IMR-90 (cell line): ENCODE measurements around the gene NES. TPM values are rescaled to one million over a fixed set of nuclear protein-coding genes. Genes with fewer than 3 reads are reported as not detected.

Experiments
- ATAC-seq: fragments of 200-7000 bp; cut with Tn5 transposase; 2 replicates; pipeline ENCODE4 v1.9.1; 2020; ENCODE audit warnings: low read depth, mild to moderate bottlenecking, moderate library complexity
- BruUV-seq: library from RNA; stranded (reverse); fragments of 400-500 nt; replicated peaks from 2 replicates; lab custom pipeline; 2021; lab: Mats Ljungman, UMichigan
- CTCF ChIA-PET: fragments of 300-600 bp; formaldehyde crosslinking; extraction: SDS; loops from one replicate; lab custom pipeline; 2021; ENCODE audit warnings: antibody characterized with exemption; lab: Yijun Ruan, JAX
- POLR2A ChIA-PET: fragments of 300-600 bp; sonication (Branson Sonifier 250); formaldehyde crosslinking; loops from one replicate; lab custom pipeline; 2022; ENCODE audit warnings: antibody characterized with exemption; ENCODE audit not compliant: unreplicated experiment; lab: Charles Lee
- DNase-seq: peaks from one replicate; pipeline ENCODE4 v3.0.0; 2013
- H2AFZ ChIP-seq: replicated peaks from 2 replicates; pipeline ENCODE3; 2013; ENCODE audit warnings: low read length, mild to moderate bottlenecking; ENCODE audit not compliant: poor library complexity
- H2AK5ac ChIP-seq: 2 replicates; pipeline ENCODE4 v1.6.1; 2013; ENCODE audit warnings: low read depth, low read length, inconsistent platforms
- H2AK9ac ChIP-seq: replicated peaks from 2 replicates; pipeline ENCODE3; 2013; ENCODE audit warnings: mild to moderate bottlenecking, low read depth, low read length, moderate library complexity; ENCODE audit not compliant: poor library complexity
- H2BK120ac ChIP-seq: 2 replicates; pipeline ENCODE4 v1.6.1; 2013; ENCODE audit warnings: low read depth, low read length, inconsistent platforms
- H2BK15ac ChIP-seq: 3 replicates; pipeline ENCODE4 v1.6.1; 2013; ENCODE audit warnings: low read depth, low read length, inconsistent platforms
- H2BK20ac ChIP-seq: 2 replicates; pipeline ENCODE4 v1.6.1; 2013; ENCODE audit warnings: low read depth, mild to moderate bottlenecking, inconsistent platforms, low read length, moderate library complexity
- H2BK5ac ChIP-seq: 2 replicates; pipeline ENCODE4 v1.6.1; 2013; ENCODE audit warnings: mild to moderate bottlenecking, low read depth, low read length, inconsistent platforms; ENCODE audit not compliant: poor library complexity, severe bottlenecking
- H3K14ac ChIP-seq: replicated peaks from 2 replicates; pipeline ENCODE4 v1.6.1; 2013; ENCODE audit warnings: low read depth, low read length, inconsistent platforms
- H3K18ac ChIP-seq: 2 replicates; pipeline ENCODE4 v1.6.1; 2013; ENCODE audit warnings: low read depth, low read length, control low read depth
- H3K23ac ChIP-seq: 2 replicates; pipeline ENCODE4 v1.6.1; 2013; ENCODE audit warnings: low read depth, low read length, inconsistent platforms
- H3K27ac ChIP-seq: 2 replicates; pipeline ENCODE4 v1.5.1; 2013; ENCODE audit warnings: mild to moderate bottlenecking, control low read depth, low read length; ENCODE audit not compliant: insufficient read depth
- H3K27me3 ChIP-seq: 2 replicates; pipeline ENCODE4 v1.6.1; 2013; ENCODE audit warnings: low read length; ENCODE audit not compliant: control insufficient read depth, insufficient read depth
- H3K36me3 ChIP-seq: 2 replicates; pipeline ENCODE4 v1.6.1; 2013; ENCODE audit warnings: low read length, mixed read lengths; ENCODE audit not compliant: control insufficient read depth, insufficient read depth
- H3K4ac ChIP-seq: 2 replicates; pipeline ENCODE4 v1.6.1; 2013; ENCODE audit warnings: low read depth, low read length, inconsistent platforms
- H3K4me1 ChIP-seq: 2 replicates; pipeline ENCODE4 v1.6.1; 2013; ENCODE audit warnings: low read length, mixed read lengths; ENCODE audit not compliant: control insufficient read depth, insufficient read depth
- H3K4me2 ChIP-seq: 2 replicates; pipeline ENCODE4 v1.6.1; 2013; ENCODE audit warnings: low read depth, mild to moderate bottlenecking, control low read depth, low read length, moderate library complexity
- H3K4me3 ChIP-seq: 2 replicates; pipeline ENCODE4 v1.5.1; 2013; ENCODE audit warnings: low read depth, mild to moderate bottlenecking, control low read depth, low read length, moderate library complexity; ENCODE audit not compliant: insufficient read depth
- H3K56ac ChIP-seq: 2 replicates; pipeline ENCODE4 v1.6.1; 2013; ENCODE audit warnings: low read length, inconsistent platforms; ENCODE audit not compliant: insufficient read depth; ENCODE audit errors: extremely low read depth
- H3K79me1 ChIP-seq, 2 experiments: 2 replicates each; pipeline ENCODE4 v1.6.1; 2013; ENCODE audit warnings: low read length in 2 of 2, inconsistent platforms in 1 of 2, low read depth in 1 of 2
- H3K9ac ChIP-seq: 2 replicates; pipeline ENCODE4 v1.6.1; 2013; ENCODE audit warnings: low read depth, low read length, control low read depth
- H3K9me1 ChIP-seq: 2 replicates; pipeline ENCODE4 v1.6.1; 2013; ENCODE audit warnings: low read length, inconsistent platforms; ENCODE audit not compliant: insufficient read depth
- H3K9me3 ChIP-seq: 2 replicates; pipeline ENCODE4 v1.6.1; 2013; ENCODE audit warnings: low read length; ENCODE audit not compliant: control insufficient read depth, insufficient read depth
- H4K20me1 ChIP-seq: 2 replicates; pipeline ENCODE4 v1.6.1; 2013; ENCODE audit warnings: low read length, inconsistent platforms; ENCODE audit not compliant: insufficient read depth
- H4K5ac ChIP-seq: 2 replicates; pipeline ENCODE4 v1.6.1; 2013; ENCODE audit warnings: mild to moderate bottlenecking, low read depth, low read length, control low read depth
- H4K8ac ChIP-seq, 2 experiments: 2 replicates each; pipeline ENCODE4 v1.6.1; 2013; ENCODE audit warnings: low read depth in 2 of 2, low read length in 2 of 2, control low read depth in 1 of 2, inconsistent platforms in 1 of 2
- H4K91ac ChIP-seq: 2 replicates; pipeline ENCODE4 v1.6.1; 2013; ENCODE audit warnings: low read depth, low read length, inconsistent platforms; ENCODE audit not compliant: insufficient read depth
- BHLHE40 ChIP-seq: fragments of 150-350 bp; IDR thresholded peaks from 2 replicates; pipeline ENCODE4 v1.6.1; 2016; ENCODE audit warnings: mild to moderate bottlenecking, low read depth, low read length
- CEBPB ChIP-seq: IDR thresholded peaks from 2 replicates; pipeline ENCODE4 v1.6.1; 2012; ENCODE audit warnings: low read depth, low read length, improper control_type of control experiment
- MAZ ChIP-seq: IDR thresholded peaks from 2 replicates; pipeline ENCODE4 v1.6.1; 2012; ENCODE audit warnings: low read depth, mild to moderate bottlenecking, low read length, improper control_type of control experiment, moderate library complexity, borderline replicate concordance
- RCOR1 ChIP-seq: IDR thresholded peaks from 2 replicates; pipeline ENCODE4 v1.6.1; 2012; ENCODE audit warnings: mild to moderate bottlenecking, low read length, improper control_type of control experiment; ENCODE audit not compliant: insufficient replicate concordance
- WGBS, 2 experiments: methylation state at CpG; one replicate each; pipeline versions ENCODE4 v1.1.5 to v1.1.7; 2013; ENCODE audit warnings: missing lambda C conversion rate in 2 of 2; ENCODE audit not compliant: insufficient read length in 1 of 2; ENCODE audit errors: extremely low coverage in 2 of 2; 5-methylcytosine and 5-hydroxymethylcytosine counted together
- dilution Hi-C: fragments of 300-500 bp; cut with HindIII; formaldehyde crosslinking; loops from one replicate; pipeline ENCODE4 v1.14.3; 2018; ENCODE audit warnings: low sequenced_read_pairs; ENCODE audit not compliant: unreplicated experiment
- in situ Hi-C: fragments of 300-500 bp; cut with MboI; formaldehyde crosslinking; loops from 3 replicates; pipeline ENCODE4 v1.14.3; 2019; ENCODE audit warnings: low sequenced_read_pairs, inconsistent platforms, mixed read lengths
- intact Hi-C: fragments of 100-400 bp; cut with micrococcal nuclease; formaldehyde crosslinking; loops from 2 replicates; pipeline ENCODE4 v1.10.0; 2022
- polyA plus RNA-seq, 3 experiments: library from polyadenylated mRNA; depleted of rRNA; stranded (reverse); fragments of >200 nt; gene quantifications; 2 replicates each; pipeline ENCODE4 v1.2.3, GENCODE V29; 2012; ENCODE audit warnings: low replicate concordance in 1 of 3
- total RNA-seq: library from RNA; depleted of rRNA; stranded (reverse); fragments of >200 nt; gene quantifications from 2 replicates; pipeline ENCODE4 v1.2.3, GENCODE V29; 2012
- TF ChIP-seq, protein P1 (sequence below): fragments of 150-350 bp; IDR thresholded peaks from 2 replicates; pipeline ENCODE4 v1.6.1; 2017; ENCODE audit warnings: mild to moderate bottlenecking, antibody characterized with exemption, low read length, low read depth
- TF ChIP-seq, protein P2 (sequence below): conservative IDR thresholded peaks from 2 replicates; pipeline ENCODE4 v1.5.1; 2012; ENCODE audit warnings: mild to moderate bottlenecking, low read depth, low read length, improper control_type of control experiment

The NES gene
- total and polyA plus RNA-seq, 2 of the 4 experiments (the other 2 are of a cell fraction) = 25.3 to 40.1 TPM

DNA sequence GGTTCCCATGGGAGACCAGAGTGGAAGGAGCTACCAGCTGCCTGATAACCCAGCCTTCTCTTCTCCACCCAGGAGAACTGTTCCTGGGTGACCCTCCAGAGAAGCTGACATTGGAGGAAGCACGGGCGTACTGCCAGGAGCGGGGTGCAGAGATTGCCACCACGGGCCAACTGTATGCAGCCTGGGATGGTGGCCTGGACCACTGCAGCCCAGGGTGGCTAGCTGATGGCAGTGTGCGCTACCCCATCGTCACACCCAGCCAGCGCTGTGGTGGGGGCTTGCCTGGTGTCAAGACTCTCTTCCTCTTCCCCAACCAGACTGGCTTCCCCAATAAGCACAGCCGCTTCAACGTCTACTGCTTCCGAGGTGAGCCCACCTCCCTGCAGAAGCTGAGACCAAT is 28.7 kb downstream of the NES start (continued):
- TF ChIP-seq, protein P1, sequence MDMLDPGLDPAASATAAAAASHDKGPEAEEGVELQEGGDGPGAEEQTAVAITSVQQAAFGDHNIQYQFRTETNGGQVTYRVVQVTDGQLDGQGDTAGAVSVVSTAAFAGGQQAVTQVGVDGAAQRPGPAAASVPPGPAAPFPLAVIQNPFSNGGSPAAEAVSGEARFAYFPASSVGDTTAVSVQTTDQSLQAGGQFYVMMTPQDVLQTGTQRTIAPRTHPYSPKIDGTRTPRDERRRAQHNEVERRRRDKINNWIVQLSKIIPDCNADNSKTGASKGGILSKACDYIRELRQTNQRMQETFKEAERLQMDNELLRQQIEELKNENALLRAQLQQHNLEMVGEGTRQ = no peak
- TF ChIP-seq, protein P2, sequence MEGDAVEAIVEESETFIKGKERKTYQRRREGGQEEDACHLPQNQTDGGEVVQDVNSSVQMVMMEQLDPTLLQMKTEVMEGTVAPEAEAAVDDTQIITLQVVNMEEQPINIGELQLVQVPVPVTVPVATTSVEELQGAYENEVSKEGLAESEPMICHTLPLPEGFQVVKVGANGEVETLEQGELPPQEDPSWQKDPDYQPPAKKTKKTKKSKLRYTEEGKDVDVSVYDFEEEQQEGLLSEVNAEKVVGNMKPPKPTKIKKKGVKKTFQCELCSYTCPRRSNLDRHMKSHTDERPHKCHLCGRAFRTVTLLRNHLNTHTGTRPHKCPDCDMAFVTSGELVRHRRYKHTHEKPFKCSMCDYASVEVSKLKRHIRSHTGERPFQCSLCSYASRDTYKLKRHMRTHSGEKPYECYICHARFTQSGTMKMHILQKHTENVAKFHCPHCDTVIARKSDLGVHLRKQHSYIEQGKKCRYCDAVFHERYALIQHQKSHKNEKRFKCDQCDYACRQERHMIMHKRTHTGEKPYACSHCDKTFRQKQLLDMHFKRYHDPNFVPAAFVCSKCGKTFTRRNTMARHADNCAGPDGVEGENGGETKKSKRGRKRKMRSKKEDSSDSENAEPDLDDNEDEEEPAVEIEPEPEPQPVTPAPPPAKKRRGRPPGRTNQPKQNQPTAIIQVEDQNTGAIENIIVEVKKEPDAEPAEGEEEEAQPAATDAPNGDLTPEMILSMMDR = no peak

DNA sequence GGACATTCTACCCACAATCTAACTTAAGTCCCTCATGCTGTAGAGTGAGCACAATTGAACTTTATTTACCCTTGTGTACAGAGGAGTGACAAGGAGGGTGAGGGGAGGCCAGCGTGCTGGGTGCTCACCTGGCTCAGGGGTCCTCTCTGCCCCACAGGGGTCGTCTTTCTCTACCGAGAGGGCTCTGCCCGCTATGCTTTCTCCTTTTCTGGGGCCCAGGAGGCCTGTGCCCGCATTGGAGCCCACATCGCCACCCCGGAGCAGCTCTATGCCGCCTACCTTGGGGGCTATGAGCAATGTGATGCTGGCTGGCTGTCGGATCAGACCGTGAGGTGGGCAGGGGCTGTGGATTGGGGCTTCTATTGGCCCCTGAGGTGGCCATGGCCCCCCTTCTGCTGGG is 29.9 kb downstream of the NES start:
- Histone ChIP-seq H4K8ac (no peak overlapping the region), H3K4me2 (no peak overlapping the region), H3K9me1 (no peaks in the 10 kb centered on the region), H3K27me3 (peaks cover 91% of the 10 kb centered on the region), H3K4me1 (no peaks in the 10 kb centered on the region), H3K56ac (no peak overlapping the region), H4K20me1 (peaks cover 7% of the 10 kb centered on the region; the same call in 1 of the 2 replicates), H2AK5ac (no peak overlapping the region), H2AFZ (no peak overlapping the region), H3K9ac (no peak overlapping the region), H3K9me3 (0 out of 2 replicates have a peak, but pooled peaks cover 1% of the 10 kb centered on the region), H3K14ac (no peak overlapping the region), H4K91ac (no peak overlapping the region), H2BK120ac (no peak overlapping the region), H2BK5ac (no peak overlapping the region), H3K79me1 (no peaks in the 10 kb centered on the region), H2BK15ac (no peak overlapping the region), H3K36me3 (no peaks in the 10 kb centered on the region), H3K4me3 (no peak overlapping the region), H4K5ac (no peak overlapping the region), H3K18ac (no peak overlapping the region), H2BK20ac (no peak overlapping the region), H3K27ac (no peak overlapping the region), H3K23ac (no peak overlapping the region), H2AK9ac (no peak overlapping the region), H3K4ac (no peak overlapping the region)
- no peak for ATAC-seq
- no TSS peak for BruUV-seq
- ChIA-PET CTCF (no interaction called here), POLR2A (no interaction called here)
- in situ Hi-C loops = no loop called here
- dilution Hi-C loops = no loop called here
- intact Hi-C loops = no loop called here
- TF ChIP-seq MAZ (no peak), RCOR1 (no peak), CEBPB (no peak), BHLHE40 (no peak)
- TF ChIP-seq, protein P1 = no peak
- no peak for DNase-seq
- WGBS, 2 experiments = 80% methylated on average over 1 of the region's 10 CpGs; no CpG with 5 or more reads in 1 of the 2 experiments
